Measurements from ENCODE around the gene SORCS2. TPM values are rescaled to one million over a fixed set of nuclear protein-coding genes. Genes with fewer than 3 reads are reported as not detected.

The SORCS2 gene
- polyA plus RNA-seq, 1 of the 3 experiments (the other 2 are of a cell fraction), result 1.6 TPM

DNA sequence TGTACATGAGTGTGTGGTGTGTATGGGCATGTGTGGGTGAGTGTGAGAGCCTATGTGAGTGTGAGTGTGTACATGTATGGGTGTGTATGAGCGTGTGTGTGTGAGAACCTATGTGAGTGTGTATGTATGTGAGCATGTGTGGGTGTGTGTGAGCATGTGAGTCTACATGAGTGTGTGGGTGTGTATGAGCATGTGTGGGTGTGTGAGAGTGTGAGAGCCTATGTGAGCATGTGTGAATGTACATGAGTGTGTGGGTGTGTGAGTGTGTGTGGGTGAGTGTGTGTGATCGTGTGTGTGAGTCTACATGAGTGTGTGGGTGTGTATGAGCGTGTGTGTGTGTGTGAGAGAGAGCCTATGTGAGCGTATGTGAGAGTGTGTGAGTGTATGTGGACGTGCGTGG is 447.8 kb downstream of the SORCS2 start:
- Histone ChIP-seq H3K4me2 (no peak overlapping the region), H3K36me3 (replicated peaks in 1 of 2; ENCODE audit: control insufficient read depth in 1 of 2, insufficient read depth in 2 of 2, low read length in 1 of 2) (no peaks in the 10 kb centered on the region), H3K27ac (ENCODE audit: low read depth in 2 of 2, low read length in 1 of 2) (no peak overlapping the region), H3K4me1 (ENCODE audit: control insufficient read depth in 1 of 2, insufficient read depth in 2 of 2, low read depth in 1 of 2, low read length in 1 of 2) (no peaks in the 10 kb centered on the region), H3K79me2 (ENCODE audit: insufficient read depth) (no peaks in the 10 kb centered on the region), H3K9ac (no peak overlapping the region), H3K9me3 (no peaks in the 10 kb centered on the region), H2AFZ (ENCODE audit: low read depth) (no peak overlapping the region), H3K27me3 (ENCODE audit: insufficient read depth) (no peaks in the 10 kb centered on the region), H4K20me1 (ENCODE audit: insufficient read depth) (no peaks in the 10 kb centered on the region), H3K9me2 (no peaks in the 10 kb centered on the region), H3K4me3 (ENCODE audit: low read depth in 2 of 2, low read length in 1 of 2) (no peak overlapping the region), H3F3A (replicated peaks; ENCODE audit: insufficient read depth) (no peaks in the 10 kb centered on the region)
- no peak for DNase-seq
- POLR2A ChIA-PET, result no interaction called here
- no peak for TF ChIP-seq RCOR1 (IDR thresholded peaks at IDR 0.05; ENCODE audit: low read length)
- WGBS (ENCODE audit: low lambda C conversion rate), result 77% methylated on average over 6 of the region's 6 CpGs
- CTCF ChIA-PET, result no interaction called here

DNA sequence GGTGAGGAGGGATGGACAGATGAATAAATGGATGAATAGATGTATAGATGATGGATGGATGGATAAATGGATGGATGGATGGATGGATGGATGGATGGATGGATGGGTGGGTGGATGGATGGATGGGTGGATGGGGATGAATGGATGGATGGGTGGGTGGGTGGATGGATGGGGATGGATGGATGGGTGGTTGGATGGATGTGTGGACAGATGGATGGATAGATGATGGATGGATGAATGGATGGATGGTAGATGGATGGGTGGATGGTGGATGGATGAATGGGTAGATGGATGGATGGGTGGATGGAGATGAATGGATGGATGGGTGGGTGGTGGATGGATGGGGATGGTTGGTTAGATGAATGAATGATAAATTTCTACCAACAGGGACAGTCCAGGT is 449.4 kb downstream of the SORCS2 start:
- no peak overlapping the region for H3K27ac ChIP-seq (ENCODE audit: low read depth in 2 of 2, low read length in 1 of 2)
- no peaks in the 10 kb centered on the region for H3F3A ChIP-seq (replicated peaks; ENCODE audit: insufficient read depth)
- no peak for TF ChIP-seq JUND (IDR thresholded peaks at IDR 0.05)
- TF ChIP-seq FOXJ3 (CRISPR knock-in tag; IDR thresholded peaks at IDR 0.05), result no peak
- no peak for TF ChIP-seq FOSL2 (IDR thresholded peaks at IDR 0.05; ENCODE audit: borderline replicate concordance, low read depth)
- no peak for TF ChIP-seq TAF1 (IDR thresholded peaks at IDR 0.05; ENCODE audit: borderline replicate concordance, low read depth, low read length)
- no peak for TF ChIP-seq RCOR1 (IDR thresholded peaks at IDR 0.05; ENCODE audit: low read length)
- no peak for TF ChIP-seq SIN3A (IDR thresholded peaks at IDR 0.05; ENCODE audit: borderline replicate concordance, low read depth, low read length)
- TF ChIP-seq EP300 (IDR thresholded peaks at IDR 0.05; ENCODE audit: borderline replicate concordance in 1 of 2, low read depth in 1 of 2, low read length in 1 of 2), result no peak
- TF ChIP-seq TEAD4 (IDR thresholded peaks at IDR 0.05; ENCODE audit: borderline replicate concordance, insufficient read depth), result no peak
- TF ChIP-seq RAD21 (IDR thresholded peaks at IDR 0.05; ENCODE audit: low read length), result no peak
- TF ChIP-seq TCF12 (IDR thresholded peaks at IDR 0.05), result no peak
- TF ChIP-seq, protein P1, sequence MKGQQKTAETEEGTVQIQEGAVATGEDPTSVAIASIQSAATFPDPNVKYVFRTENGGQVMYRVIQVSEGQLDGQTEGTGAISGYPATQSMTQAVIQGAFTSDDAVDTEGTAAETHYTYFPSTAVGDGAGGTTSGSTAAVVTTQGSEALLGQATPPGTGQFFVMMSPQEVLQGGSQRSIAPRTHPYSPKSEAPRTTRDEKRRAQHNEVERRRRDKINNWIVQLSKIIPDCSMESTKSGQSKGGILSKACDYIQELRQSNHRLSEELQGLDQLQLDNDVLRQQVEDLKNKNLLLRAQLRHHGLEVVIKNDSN (IDR thresholded peaks at IDR 0.05; ENCODE audit: borderline replicate concordance, low read depth), result no peak
- TF ChIP-seq GATA2 (CRISPR knock-in tag; IDR thresholded peaks at IDR 0.05), result no peak
- TF ChIP-seq, protein P2, sequence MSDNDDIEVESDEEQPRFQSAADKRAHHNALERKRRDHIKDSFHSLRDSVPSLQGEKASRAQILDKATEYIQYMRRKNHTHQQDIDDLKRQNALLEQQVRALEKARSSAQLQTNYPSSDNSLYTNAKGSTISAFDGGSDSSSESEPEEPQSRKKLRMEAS (IDR thresholded peaks at IDR 0.05; ENCODE audit: low read depth), result no peak
- TF ChIP-seq, protein P3, sequence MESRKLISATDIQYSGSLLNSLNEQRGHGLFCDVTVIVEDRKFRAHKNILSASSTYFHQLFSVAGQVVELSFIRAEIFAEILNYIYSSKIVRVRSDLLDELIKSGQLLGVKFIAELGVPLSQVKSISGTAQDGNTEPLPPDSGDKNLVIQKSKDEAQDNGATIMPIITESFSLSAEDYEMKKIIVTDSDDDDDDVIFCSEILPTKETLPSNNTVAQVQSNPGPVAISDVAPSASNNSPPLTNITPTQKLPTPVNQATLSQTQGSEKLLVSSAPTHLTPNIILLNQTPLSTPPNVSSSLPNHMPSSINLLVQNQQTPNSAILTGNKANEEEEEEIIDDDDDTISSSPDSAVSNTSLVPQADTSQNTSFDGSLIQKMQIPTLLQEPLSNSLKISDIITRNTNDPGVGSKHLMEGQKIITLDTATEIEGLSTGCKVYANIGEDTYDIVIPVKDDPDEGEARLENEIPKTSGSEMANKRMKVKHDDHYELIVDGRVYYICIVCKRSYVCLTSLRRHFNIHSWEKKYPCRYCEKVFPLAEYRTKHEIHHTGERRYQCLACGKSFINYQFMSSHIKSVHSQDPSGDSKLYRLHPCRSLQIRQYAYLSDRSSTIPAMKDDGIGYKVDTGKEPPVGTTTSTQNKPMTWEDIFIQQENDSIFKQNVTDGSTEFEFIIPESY (IDR thresholded peaks at IDR 0.05; ENCODE audit: borderline replicate concordance, low read depth), result no peak
- DNase-seq, result no peak
- no peaks in the 10 kb centered on the region for H3K4me1 ChIP-seq (ENCODE audit: control insufficient read depth in 1 of 2, insufficient read depth in 2 of 2, low read depth in 1 of 2, low read length in 1 of 2)
- no peak overlapping the region for H2AFZ ChIP-seq (ENCODE audit: low read depth)
- ChIA-PET CTCF (interaction anchor here (0.7 kb wide), 1 partner anchor 678 kb away, joined by 3 read pairs; no protein-coding TSS in a partner anchor), POLR2A (no interaction called here)
- no peaks in the 10 kb centered on the region for H3K79me2 ChIP-seq (ENCODE audit: insufficient read depth)
- H3K36me3 ChIP-seq (replicated peaks in 1 of 2; ENCODE audit: control insufficient read depth in 1 of 2, insufficient read depth in 2 of 2, low read length in 1 of 2), result no peaks in the 10 kb centered on the region
- H3K4me2 ChIP-seq, result no peak overlapping the region
- H3K9ac ChIP-seq, result no peak overlapping the region
- H3K27me3 ChIP-seq (ENCODE audit: insufficient read depth), result no peaks in the 10 kb centered on the region
- no peaks in the 10 kb centered on the region for H4K20me1 ChIP-seq (ENCODE audit: insufficient read depth)
- H3K4me3 ChIP-seq (ENCODE audit: low read depth in 2 of 2, low read length in 1 of 2), result no peak overlapping the region
- H3K9me3 ChIP-seq, result no peaks in the 10 kb centered on the region
- no peaks in the 10 kb centered on the region for H3K9me2 ChIP-seq

Data from SK-N-SH (cell line).